HepG2 (cell line): ENCODE measurements around the gene APOC3. TPM values are rescaled to one million over a fixed set of nuclear protein-coding genes. Genes with fewer than 3 reads are reported as not detected.
A peak's percentile ranks its signal among the peaks of the same experiment; 100 is the strongest.

Experiments used
- BRF2 ChIP-seq: sonication (generic); formaldehyde crosslinking; IDR thresholded peaks from 2 replicates; pipeline ENCODE4 v1.8.1; 2022; ENCODE audit warnings: mild to moderate bottlenecking, missing genetic modification reagents
- CTCF ChIP-seq: sonication (generic); formaldehyde crosslinking; IDR thresholded peaks from 2 replicates; pipeline ENCODE4 v1.5.0; 2020; ENCODE audit warnings: mild to moderate bottlenecking, missing genetic modification reagents, moderate library complexity
- ESRRA ChIP-seq: sonication (generic); formaldehyde crosslinking; IDR thresholded peaks from 2 replicates; pipeline ENCODE4 v1.5.1; 2020; ENCODE audit warnings: mild to moderate bottlenecking, low read depth, missing genetic modification reagents
- HNF1A ChIP-seq, 2 experiments: sonication (generic) in 1 of 2; formaldehyde crosslinking in 1 of 2; IDR thresholded peaks; 2 replicates each; pipeline versions ENCODE4 v1.4.0 to v1.6.1; 2016 to 2020; ENCODE audit warnings: borderline replicate concordance in 1 of 2, low read depth in 1 of 2, mild to moderate bottlenecking in 1 of 2, missing genetic modification reagents in 1 of 2
- NRL ChIP-seq: sonication (generic); formaldehyde crosslinking; IDR thresholded peaks from 2 replicates; pipeline ENCODE4 v1.5.0; 2020; ENCODE audit warnings: missing genetic modification reagents, mild to moderate bottlenecking, moderate library complexity, borderline replicate concordance
- PRPF4 ChIP-seq: fragments of 200-400 bp; formaldehyde crosslinking; IDR thresholded peaks from 2 replicates; pipeline ENCODE4 v1.6.1; 2016; ENCODE audit warnings: low read length, low read depth; ENCODE audit not compliant: poor library complexity, severe bottlenecking
- SMAD1 ChIP-seq: sonication (generic); formaldehyde crosslinking; IDR thresholded peaks from 2 replicates; pipeline ENCODE4 v1.4.0; 2020; ENCODE audit warnings: missing genetic modification reagents, low read depth, mild to moderate bottlenecking, borderline replicate concordance
- SP5 ChIP-seq: IDR thresholded peaks from 2 replicates; pipeline ENCODE4 v1.6.1; 2016; ENCODE audit warnings: low read depth, borderline replicate concordance
- TAF1 ChIP-seq: sonication (generic); formaldehyde crosslinking; IDR thresholded peaks from 2 replicates; pipeline ENCODE4 v1.4.0; 2020; ENCODE audit warnings: missing genetic modification reagents
- THAP8 ChIP-seq: sonication (generic); formaldehyde crosslinking; IDR thresholded peaks from 2 replicates; pipeline ENCODE4 v1.5.1; 2020; ENCODE audit warnings: missing genetic modification reagents, mild to moderate bottlenecking, borderline replicate concordance
- ZBTB34 ChIP-seq: sonication (generic); formaldehyde crosslinking; IDR thresholded peaks from 2 replicates; pipeline ENCODE4 v1.8.0; 2022; ENCODE audit warnings: mild to moderate bottlenecking, missing genetic modification reagents
- ZFP62 ChIP-seq: sonication (generic); formaldehyde crosslinking; IDR thresholded peaks from 2 replicates; pipeline ENCODE4 v1.4.0; 2020; ENCODE audit warnings: missing genetic modification reagents
- ZFP90 ChIP-seq: sonication (generic); formaldehyde crosslinking; IDR thresholded peaks from 2 replicates; pipeline ENCODE4 v1.8.0; 2022; ENCODE audit warnings: missing genetic modification reagents, mild to moderate bottlenecking, inconsistent platforms, borderline replicate concordance
- ZGPAT ChIP-seq: IDR thresholded peaks from 2 replicates; pipeline ENCODE4 v1.6.1; 2016; ENCODE audit warnings: mild to moderate bottlenecking
- polyA plus RNA-seq, 8 experiments: library from polyadenylated mRNA; depleted of rRNA in 3 of 8; stranded (reverse) in 7 of 8; unstranded in 1 of 8; fragments of >200 nt; fragmentation: Illumina TruSeq in 4 of 8; extraction: Trizol in 4 of 8; gene quantifications; 2 replicates each; pipeline versions ENCODE4 v1.2.1 to v1.2.3, GENCODE V29; 2011 to 2016; ENCODE audit warnings: low read depth in 4 of 8, missing spikeins in 1 of 8, mixed read lengths in 1 of 8; ENCODE audit not compliant: insufficient read depth in 1 of 8
- total RNA-seq, 5 experiments: library from RNA; depleted of rRNA; stranded (reverse); fragments of >200 nt; fragmentation: Illumina TruSeq; extraction: Trizol; gene quantifications; 2 replicates each; pipeline ENCODE4 v1.2.3, GENCODE V29; 2016; ENCODE audit warnings: low read depth in 1 of 5

APOC3 gene
- total and polyA plus RNA-seq, 2 of the 13 experiments (the other 11 are each of a cell fraction or from before 2014, with no cell fraction given): 314 to 687 TPM

GRCh38 chr11:116828632-116829524 is 829 bp upstream of the APOC3 start (continued):
- TF ChIP-seq ZBTB34 (CRISPR knock-in tag) (no peak; the same call in 1 of the 2 replicates), BRF2 (CRISPR knock-in tag) (no peak; the same call in 1 of the 2 replicates), THAP8 (CRISPR knock-in tag) (no peak), NRL (CRISPR knock-in tag) (no peak), TAF1 (CRISPR knock-in tag) (peak; percentile 15; the same call in 1 of the 2 replicates), SMAD1 (CRISPR knock-in tag) (peak; percentile 51; the same call in 1 of the 2 replicates), CTCF (peak; percentile 81), HNF1A (IDR thresholded peaks at IDR 0.05; ENCODE audit: low read depth) (peak; percentile 41; the same call in 1 of the 2 replicates), HNF1A (CRISPR knock-in tag; IDR thresholded peaks at IDR 0.05; ENCODE audit: borderline replicate concordance) (peak; percentile 82), ZGPAT (CRISPR knock-in tag) (peak; percentile 87), ESRRA (CRISPR knock-in tag) (peak; percentile 81; the same call in 1 of the 2 replicates), SP5 (CRISPR knock-in tag) (peak; percentile 99), PRPF4 (peak; percentile 79), ZFP62 (no peak), ZFP90 (CRISPR knock-in tag) (peak; percentile 32)
